Activated CD8-positive, alpha-beta memory T cell treated with anti-CD3 and anti-CD28 coated beads for 48 hours (primary cell): ENCODE results near the gene RAI1.
"Not testable (repeated sequence)": the region's sequence is repeated elsewhere in the genome, so short reads cannot be mapped to it uniquely, and the experiment has no call there.

Experiments
- DNase-seq, 3 experiments: peaks; one replicate each; pipeline ENCODE4 v3.0.0-alpha.2; 2020; ENCODE audit warnings: low read depth in 2 of 3, low spot score in 2 of 3

RAI1 gene

DNA sequence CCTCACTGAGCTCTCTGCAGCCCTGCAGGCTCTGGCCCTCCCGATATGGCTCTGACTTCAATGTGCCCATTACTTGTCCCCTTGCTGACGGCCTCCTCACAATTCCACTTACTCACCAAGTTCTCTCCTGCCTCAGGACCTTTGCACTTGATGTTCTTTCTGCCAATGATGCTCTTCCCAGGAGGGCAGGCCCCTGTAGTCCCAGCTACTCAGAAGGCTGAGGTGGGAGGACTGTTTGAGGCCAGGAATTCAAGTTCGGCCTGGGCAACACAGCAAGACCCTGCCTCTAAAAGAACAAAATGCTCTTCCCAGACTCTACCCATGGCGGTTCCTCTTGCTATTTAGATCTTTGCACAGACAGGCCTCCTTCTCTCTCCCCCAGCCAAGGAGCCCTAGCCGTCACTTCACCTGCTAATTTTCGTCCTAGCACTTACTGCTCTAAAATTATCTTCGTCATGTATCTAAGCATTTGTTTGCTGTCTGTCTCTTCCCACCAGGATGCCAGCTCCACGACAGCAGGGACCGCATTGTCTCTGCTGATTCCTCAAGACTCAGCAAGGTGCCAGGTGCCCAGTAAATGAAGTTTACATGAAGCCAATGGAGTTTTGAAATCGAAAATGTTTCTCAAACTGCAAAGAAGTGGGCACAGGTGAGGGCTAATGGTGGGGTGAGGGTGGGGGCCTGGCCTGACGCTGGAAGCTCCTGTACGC is 626 bp upstream of the RAI1 start:
- DNase-seq, result no peak

DNA sequence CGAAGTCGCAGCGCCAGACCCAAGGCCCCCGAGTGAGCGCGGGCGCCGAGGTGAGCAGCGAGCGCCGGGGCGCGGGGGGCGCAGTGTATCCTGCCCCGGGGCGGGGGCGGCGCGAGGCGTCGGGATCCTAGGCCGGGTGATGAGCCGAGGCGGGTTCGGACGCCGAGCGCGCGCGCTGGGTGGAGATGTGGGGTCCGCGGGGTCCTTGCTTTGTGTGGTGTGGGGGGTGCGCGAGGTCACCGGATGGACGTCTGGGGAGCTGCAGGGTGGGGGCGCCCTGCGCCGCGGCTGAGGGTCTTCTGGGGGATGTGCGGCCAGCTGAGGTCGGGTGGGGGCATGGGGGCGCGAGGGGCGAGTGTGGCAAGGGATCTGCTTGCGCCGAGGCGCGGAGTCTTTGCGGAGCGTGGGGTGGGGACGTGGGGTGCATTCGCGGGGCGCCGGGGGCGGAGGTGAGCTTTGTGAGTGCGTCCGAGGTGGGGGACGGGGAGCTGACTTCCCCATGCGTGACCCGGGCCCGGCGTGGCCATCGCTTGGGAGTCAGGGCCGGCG is 560 bp downstream of the RAI1 start:
- no peak for DNase-seq

DNA sequence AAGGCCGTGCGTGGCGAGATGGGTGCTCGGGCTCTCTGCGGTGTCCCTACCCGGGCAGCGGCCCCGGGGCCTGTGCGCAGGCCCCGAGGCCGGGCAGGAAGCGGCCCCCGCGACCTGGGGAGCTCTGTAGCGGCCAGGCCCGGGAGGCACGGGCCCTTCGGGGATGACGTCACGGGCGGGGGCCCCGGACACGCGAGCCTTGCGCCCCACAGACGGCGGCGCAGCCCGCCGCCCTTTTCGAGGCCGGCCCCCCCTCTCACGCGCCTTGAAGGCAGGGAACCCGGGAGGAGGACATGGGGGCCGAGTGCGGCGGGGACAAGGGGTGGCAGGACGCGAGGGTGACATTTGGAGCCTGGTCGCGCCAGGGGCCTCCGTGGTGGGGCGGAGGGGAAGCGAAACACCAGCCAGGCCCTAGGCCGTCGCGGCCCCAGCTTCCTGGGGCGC is 1.1 kb downstream of the RAI1 start:
- DNase-seq, result peak in 2 of 3 experiments; percentile 18 to 47

DNA sequence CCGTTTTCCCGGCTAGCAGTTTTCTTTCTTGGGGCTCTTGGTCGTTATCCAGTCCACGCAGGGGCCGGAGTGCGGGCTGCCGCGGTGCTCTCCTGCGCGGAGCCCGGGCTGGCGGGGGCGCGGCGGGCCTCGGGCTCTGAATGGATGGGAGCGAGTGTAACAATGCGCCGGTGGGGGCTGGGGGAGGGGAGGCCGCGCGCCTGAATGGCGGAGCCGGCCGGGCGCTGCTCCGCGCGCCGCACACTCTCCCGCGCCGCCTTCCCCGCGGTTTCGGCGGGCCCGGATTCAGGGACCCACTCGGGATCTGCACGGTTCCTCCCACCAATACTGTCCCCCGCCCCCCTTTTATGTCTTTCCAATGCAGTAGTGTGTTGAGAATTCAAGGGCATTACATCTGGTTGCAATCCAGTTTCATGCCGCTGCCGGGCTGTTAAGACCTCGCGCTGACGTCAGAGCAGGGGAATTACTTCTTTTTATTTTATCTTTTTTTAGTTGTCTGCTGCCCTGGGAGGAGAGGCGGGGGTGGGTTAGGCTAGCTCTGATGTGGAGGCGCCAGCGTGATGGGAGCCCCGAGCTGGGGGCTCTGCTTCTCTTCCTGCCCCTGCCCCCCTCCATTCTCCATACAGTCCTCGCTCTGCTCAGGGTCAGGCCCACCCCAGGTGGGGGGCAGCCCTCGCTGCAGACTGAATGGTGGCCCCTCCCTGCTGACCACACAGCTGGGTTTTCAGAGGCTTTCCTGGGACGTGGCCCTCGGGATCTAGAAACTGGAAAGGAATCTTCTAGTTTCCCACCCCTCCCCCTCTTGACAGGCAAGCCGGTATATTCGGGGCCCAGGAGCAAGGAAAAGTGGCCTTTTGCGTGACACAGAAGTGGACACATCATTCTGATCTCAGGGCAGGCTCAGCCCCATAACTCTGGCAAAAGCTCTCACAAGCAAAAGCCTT is 1.8 kb downstream of the RAI1 start:
- DNase-seq, result peak in 2 of 3 experiments; percentile 29 to 58

DNA sequence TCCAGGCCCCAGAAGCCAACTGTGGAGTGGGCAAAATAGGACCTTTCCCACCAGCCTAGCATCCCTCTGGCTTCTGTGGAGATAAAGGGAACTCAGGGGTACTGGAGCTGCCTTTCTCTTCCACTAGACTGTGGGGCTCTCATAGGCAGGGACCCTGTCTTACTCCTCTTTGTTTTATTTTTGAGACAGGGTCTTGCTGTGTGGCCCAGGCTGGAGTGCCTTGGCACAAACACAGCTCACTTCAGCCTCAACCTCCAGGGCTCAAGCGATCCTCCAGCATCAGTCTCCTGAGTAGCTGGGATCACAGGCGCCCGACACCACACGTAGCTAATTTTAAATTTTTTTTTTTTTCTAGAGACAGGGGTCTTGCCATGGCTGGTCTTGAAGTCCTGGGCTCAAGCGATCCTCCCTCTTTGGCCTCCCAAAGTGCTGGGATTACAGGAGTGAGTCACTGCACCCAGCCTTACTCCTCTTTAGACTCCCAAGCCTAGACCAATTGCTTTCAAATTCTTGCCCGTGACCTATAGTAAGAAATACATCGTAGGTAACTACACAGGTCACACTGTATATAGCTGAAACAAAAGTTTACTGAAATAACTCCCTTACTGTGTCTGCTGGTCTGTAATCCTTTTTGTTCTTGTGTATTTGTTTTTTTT is 2.6 kb downstream of the RAI1 start:
- DNase-seq, result no peak

DNA sequence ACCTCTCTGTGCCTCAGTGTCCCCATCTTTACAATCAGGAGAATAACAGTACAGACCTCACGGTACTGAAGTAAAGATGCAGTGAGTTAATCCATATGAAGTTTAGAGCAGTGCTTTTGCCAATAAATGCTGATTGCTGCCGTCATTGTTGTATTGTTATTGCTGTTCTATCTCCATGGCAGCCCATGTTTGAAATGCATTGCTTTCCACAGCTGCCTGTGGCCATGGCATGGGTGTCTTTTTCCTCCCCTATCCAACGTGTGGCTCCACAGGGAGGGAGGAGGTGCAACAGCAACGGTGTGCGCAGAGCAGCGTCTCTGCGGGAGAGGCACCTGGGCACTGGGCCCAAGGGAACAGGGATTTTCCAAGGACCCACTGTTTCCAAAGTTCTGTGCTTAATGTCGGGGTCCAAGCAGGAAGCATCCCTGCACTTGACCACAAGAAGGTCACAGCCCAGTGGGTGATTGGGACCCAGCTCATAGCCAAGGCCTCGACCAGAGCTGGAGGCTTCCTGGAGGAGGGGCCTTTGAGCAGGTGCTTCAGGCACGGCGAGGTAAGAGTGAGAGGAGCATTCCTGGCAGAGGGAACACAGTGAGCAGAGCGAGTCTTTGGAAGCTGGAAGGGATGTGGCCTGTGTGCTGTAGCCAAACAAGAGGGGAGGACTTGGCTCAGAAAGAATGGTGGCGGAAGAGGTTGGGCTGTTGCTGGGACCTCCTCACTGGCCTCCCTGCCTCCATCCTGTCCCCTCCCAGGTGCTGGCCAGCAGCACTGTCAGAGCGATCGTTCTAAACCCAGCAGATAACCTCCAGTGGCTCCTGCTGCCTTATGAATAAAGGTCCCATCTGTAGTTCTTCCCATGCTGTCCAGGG is 3.9 kb downstream of the RAI1 start:
- DNase-seq, result no peak

DNA sequence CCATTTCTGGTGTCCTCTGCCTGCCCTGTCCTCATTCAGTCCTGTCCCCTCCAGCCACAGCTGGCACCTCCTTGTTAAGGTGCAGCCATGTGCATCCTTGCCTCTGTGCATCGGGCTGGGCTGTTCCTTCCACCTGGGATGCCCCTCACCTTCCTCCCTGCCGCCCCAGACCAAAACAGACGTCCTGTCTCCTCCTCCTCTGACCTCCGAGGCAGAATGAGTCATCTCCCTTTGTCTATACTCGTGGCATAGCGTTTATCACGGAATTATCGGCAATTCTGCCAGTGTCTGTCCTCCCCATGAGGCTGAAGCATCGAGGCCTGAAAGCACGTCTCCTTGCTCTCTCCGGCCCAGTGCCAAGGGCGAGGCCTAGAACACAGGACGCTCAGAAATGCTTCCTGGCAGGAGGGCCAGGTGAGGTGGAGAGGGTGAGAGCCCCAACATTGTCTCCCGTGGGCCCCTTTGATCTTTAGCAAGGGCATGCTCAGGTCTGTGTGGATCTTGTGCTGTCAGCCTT is 4.6 kb downstream of the RAI1 start:
- DNase-seq, result no peak

DNA sequence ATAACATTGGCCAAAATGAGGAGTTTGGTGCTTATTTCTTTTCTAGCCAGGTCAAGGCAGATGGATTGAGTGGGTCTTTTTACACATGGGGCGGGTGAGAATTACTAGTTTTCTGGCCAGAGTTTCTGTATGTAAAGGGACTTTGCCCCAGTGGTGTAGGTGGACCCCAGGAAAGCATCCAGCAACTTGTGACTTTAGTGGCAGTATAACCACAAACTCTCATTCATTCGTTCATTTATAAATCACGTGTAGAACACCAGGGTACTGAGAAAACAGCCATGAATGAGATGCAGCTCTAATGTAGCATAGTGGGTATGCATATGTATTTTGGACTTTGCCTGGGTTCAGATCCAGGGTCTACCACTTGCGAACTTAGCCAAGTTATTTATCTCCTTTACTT is 8.1 kb downstream of the RAI1 start:
- DNase-seq, result no peak

DNA sequence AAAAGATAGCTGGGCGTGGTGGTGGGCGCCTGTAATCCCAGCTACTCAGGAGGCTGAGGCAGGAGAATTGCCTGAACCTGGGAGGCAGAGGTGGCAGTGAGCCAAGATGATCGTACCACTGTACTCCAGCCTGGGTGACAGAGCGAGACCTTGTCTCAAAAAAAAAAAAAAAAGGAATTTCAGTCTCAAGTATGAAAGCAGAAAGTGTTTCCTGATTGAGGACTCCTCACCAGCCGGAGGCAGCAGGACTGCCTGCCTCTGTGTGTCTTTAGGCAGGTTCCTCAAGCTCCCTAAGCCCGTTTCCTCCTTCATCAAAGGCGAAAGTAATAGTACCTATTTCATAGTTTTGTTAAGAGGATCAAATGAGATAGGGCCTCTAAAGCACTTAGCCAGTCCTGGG is 9.0 kb downstream of the RAI1 start:
- not testable (repeated sequence) for DNase-seq

DNA sequence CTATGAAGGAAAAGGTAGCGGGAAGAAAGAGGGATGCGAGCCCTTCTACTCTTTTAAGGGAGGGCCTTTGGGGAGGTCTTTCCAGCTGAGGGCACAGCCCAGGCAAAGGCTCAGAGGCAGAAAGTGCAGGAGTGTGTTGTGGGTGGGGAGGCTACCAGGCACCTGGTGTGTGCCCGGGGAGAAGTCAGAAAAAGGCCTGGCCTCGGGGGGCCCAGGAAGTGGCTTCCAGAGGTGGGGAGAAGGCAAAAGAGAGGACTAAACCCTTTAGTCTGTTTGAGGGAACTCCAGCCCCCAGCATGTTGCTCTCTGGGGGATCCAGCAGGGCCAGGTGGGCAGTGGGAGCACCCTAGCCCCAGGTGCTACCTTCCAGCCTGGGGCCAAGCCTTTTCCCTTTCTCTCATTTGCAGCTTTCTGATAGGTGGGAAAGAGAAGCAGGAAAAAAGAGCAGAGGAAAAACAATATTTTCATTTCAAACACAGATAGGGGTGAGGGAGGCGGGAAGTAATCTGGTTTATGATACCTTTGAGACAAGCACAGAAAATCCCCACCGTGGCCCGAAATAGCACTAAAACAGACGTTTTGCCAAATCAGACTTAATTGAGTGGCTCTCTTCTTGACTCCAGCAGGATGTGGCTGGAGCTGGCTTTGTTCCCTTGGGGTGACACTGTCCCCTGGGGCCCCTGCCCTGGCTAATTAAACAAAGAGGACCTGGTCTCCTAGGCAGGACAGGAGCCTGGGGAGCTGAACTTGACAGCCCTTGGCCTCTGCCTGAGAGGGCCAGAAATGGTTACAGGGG is 10.4 kb downstream of the RAI1 start:
- DNase-seq, result no peak

DNA sequence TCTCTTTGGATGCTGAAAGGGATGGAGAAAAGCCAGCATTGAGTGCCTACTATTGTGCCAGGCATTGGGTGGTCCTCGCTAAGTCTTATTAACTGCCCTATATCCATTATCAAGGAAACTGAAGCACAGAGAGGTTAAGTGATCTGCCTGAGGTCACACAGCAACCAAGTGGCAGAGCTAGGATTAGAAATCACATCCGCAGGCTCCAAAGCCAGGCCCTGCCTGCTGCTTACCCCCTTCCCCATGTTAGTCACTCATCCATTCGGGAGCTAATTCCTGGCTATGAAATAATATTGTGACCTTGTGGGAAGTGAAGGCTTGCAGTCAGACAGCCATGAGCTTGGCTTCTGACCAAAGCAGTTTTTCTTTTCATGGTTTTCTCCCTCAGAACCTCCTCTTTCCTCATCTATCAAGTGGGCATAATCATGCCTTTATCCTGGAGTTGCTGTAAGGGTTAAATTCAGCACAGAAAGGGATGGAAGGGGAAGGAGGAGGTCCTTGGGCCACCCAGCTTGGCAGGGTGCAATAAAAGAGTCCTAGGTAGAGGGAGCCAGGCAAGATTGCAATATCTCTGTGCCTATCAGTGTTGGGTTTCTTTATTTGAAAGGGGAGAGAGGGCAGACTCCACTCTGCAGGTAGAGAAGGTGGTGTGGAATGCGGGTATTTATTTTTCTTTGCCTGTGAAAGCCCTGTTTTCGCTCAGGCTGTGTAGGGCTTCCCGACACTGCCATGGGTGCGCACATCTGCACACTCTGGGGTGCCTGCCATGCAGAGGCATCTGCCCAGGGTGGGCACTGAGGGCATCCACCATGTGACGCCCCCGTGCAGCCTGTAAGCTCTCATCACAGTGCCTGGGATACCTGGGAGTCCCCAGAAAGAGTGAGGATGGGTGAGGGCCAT is 11.3 kb downstream of the RAI1 start:
- no peak for DNase-seq

DNA sequence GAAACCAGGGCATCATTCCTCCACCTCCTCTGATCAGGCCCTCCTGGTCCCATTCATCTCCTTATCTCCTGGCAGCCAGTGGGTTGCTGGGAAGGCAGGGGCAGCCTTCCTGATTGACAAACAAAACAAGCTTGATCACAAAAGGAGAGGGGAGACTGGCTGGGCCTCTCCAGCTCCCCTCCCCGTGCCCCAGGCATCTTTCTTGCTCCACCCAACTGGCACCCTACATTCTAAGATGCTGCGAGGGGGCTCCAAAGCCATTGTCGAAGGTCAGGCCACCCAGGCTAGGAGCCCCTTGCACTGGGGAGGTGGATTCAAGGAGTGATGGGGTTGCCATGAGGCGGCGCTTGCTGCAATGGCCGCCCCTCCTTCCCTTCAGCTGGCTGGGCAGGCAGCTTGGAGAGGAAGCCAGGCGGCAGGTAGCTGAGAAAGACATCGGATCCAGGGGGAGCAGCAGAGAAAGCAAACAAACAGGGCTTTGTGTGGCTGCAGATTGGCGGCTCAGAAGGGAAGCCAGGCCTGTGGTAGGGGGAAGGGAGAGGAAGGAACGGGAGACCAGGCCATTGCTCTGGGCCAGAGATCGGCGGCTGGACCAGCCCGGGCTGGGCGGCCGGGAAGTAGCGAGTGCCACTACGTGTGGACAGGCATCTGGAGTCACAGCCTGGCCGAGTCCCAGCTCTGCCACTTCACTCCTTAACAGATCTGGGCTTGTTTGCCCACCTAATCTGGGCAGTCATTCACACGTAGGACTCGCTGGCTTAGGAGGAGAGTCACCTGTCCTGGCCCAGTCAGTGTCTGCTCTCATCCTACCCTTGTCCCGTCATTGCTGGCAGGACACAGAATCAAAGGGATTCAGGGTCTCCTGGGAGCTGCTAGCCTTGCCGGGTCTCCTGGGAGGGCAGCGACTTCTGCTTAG is 12.3 kb downstream of the RAI1 start:
- DNase-seq, result no peak

DNA sequence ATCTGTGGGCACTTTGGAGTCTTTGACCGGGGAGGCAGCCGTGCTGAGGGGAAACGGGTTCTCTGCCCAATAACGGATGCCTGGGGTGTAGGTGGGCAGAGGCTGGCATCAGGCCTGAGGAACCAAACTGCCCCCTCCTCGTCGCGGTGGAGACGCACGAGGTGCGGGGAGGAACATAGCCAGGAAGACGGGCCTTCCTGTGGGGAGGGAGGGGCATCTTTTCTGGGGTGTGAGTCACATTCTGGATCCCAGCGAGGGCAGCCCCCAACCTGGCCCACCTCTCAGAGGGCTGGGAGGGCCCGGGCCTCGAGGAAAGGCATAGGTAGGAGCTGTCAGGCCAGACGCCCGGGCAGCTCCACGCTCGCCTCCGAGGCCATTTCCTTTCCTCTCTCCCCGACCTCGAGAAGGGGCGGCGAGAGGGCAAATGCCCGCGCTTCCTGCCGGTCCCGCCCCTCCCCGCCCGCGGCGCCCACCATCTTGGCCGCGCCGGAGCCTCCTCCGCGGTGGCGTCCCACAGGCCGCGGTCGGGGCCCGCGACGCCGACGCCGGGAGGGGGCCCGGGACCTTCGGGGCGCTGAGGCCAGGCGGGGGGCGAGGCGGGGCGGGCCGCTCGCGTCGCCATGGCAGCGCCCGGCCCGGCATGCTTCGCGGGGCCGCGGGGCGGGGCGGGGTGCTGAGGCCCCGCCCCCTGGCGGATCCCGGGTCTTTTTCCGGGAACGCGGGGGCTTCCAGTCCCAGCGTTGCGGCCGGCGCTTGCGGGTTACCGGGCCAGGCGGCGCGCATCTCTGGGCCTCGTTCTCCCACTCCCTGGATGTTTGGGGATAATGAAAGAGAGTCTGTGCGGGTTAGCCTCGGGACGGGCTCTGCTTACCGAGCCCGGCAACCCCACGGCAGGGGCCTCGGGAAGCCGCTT is 13.2 kb downstream of the RAI1 start:
- peak; percentile 33 to 53 (median 49) for DNase-seq

DNA sequence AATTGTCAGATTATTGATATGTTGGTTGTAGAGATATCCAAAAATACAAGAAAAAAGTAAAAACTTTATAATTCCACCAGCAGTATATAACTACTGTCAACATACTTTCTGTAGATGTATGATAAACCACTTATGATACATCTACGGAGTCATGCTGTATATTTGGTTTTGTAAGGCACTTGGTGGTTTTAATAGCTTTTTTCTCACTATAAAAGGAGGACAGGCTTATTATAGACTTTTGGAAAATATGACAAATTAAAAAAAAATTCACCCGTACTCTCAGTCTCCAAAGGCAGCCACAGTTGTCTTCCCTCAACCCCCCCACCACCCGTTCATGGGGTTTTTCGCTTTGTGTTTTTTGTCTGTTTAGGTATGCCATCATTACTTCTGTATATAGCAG is 14.8 kb downstream of the RAI1 start:
- no peak for DNase-seq

DNA sequence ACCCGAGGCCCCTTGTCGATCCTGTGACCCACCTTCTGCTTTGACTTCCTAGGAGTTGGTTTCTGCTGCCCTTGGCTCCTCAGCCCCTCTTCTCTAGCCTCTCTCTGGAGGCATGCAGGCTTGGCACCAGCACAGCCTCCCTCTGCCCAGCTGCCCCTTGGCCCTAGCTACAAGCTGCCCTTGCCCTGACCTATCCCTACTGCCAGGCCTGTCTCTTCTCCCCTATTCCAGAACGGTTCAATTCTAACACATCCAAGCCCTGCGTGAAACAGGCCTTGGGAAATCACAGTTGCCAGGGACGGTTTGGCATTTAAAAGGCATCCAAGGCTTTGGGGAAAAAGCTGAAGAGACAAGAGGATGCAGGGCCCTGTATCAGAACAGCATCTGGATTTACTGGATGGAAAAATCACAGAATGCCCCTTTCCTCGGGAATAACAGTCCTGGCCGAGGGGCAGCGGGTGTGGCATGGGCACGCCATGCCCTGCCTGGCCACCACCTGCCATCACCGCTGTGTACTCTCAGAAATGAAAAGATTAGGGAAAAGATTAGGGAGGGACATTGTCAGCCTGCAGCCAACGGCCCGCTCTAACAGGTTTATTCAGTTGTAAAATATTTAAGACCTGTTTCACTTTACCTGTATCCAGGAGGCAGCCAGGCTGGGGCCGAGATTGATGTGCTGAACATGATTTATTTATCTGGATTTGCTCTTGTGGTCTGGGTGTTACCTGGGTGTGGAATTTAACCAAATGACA is 15.8 kb downstream of the RAI1 start:
- no peak for DNase-seq

DNA sequence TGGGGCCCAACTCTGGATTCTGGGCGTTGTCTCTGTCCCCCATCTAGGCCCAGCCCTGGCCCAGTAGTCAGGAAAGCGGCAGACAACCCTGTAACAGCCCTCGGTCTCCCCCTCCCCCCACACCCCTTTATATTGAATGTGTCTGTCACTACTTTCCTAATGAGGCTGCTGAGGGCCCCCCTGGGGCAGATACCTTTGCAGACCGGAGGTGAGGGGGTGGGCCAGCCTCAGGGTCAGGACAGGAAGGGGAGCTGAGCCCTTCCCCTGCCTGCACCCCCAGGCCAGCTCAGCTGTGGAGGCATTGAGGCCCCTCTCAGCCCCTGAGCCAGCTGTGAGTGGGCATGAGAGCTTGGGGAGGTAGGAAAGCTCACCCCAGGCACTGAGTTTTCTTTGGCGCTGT is 17.1 kb downstream of the RAI1 start:
- DNase-seq, result no peak
